GM19025 (cell line): ENCODE measurements around the gene ADPRS.
A peak's percentile ranks its signal among the peaks of the same experiment; 100 is the strongest.

Experiments
- ATAC-seq: cut with Tn5 transposase; IDR thresholded peaks from one replicate; pipeline ENCODE4 v1.9.1; 2021; ENCODE audit warnings: mild to moderate bottlenecking, low read depth, moderate library complexity; ENCODE audit not compliant: unreplicated experiment

Gene ADPRS, protein sequence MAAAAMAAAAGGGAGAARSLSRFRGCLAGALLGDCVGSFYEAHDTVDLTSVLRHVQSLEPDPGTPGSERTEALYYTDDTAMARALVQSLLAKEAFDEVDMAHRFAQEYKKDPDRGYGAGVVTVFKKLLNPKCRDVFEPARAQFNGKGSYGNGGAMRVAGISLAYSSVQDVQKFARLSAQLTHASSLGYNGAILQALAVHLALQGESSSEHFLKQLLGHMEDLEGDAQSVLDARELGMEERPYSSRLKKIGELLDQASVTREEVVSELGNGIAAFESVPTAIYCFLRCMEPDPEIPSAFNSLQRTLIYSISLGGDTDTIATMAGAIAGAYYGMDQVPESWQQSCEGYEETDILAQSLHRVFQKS

GRCh38 chr1:36088577-36089392 is at the start of gene ADPRS:
Gene ADPRS (plus strand): TSS chr1:36088892. CDS start chr1:36088905, 13 bp downstream.
- ATAC-seq = peak; percentile 79

DNA sequence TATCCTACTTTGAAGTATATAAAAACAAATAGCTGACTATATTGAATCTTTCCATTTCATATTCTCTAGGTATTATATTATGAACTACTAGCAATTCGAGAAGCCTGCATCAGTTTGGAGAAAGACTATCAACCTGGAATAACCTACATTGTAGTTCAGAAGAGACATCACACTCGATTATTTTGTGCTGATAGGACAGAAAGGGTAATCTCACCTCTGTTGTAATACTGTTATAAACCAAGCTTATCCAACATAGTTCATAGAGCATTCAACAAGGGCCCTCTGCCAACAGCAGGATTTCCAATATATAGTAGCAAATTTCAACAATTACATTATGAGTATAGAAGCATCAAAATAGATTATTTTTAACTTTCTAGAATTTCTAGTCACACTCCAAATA is 48.5 kb upstream of the ADPRS start:
- no peak for ATAC-seq

DNA sequence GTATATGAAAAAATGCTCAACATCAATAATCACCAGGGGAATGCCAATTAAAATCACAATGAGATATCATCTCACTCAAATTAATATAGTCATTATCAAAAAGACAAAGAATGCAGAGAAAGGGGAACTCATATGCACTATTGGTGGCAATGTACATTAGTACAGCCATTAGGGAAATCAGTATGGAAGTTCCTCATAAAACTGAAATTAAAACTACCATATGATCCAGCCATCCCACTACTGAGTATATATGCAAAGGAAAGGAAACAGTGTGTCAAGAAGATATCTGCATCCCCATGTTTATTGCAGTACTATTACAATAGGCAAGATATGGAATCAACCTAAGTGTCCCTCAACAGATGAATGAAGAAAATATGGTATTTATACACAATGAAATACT is 36.9 kb upstream of the ADPRS start:
- no peak for ATAC-seq

DNA sequence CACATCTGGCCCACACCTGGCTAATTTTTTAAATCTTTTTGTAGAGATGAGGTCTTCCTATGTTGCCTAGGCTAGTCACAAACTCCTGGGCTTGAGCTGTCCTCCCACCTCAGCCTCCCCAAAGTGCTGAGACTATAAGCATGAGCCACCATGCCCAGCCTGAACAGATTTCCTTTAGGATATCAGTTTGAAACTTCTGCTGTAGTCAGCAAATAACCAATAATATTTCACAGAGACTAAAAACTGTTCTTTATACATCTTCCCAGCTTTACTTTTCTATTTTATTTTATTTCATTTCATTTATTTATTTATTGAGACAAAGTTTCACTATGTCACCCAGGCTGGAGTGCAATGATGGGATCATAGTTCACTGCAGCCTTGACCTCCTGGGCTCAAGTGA is 34.7 kb upstream of the ADPRS start:
- ATAC-seq = no peak

DNA sequence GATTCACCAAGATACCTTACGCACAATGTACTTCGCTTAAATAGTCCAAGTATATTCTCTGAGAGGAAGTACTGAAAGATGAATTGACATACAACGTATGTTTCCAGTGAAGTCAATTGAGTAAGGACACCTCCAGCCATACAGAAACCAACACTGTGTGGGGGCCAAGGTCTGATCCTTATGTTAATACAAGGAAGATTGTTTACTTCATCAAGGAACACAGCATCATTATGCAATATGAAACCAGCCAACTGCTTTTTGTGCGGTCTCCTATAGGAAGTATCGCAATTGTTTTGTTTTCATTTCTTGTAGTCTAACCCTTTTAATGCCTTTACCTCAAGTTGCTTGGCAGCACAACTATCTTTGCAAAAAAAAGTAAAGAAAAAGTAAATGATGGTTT is 33.0 kb upstream of the ADPRS start:
- ATAC-seq = no peak

DNA sequence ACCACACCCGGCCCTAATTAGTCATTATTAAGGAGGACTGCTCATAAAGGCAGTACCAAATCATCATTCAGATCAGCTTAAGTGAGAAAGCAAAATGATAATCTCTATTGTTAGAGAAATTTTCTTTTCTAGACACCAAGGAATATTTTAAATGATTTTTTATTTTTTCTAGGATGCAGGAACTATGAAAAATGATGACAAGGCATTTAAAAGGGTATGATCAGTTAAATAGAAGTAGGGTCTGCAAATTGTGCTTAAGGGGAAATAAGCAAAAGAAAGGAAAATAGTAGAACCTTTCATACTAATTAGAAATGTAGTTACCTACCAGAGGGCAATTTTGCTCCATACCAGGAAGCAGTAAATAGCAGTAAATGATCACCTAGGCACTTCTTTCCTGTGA is 26.4 kb upstream of the ADPRS start:
- ATAC-seq = no peak

DNA sequence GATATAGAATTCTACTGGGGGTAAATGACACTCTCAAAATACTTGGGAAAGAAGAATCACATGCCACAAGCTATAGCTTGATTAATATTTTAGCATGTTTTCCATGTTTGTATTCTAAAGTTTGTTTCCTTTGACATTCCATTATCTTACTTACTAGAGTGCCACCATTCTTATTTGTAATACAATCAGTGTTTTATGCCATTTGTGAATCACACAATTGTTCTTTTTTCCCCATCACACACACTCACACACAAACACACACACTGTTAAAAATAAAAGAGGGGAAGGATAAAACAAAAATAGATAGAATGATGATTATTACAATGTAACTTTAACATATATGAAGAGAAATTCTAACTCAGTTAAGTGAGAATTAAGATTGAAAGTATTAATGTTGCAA is 20.8 kb upstream of the ADPRS start:
- no peak for ATAC-seq

DNA sequence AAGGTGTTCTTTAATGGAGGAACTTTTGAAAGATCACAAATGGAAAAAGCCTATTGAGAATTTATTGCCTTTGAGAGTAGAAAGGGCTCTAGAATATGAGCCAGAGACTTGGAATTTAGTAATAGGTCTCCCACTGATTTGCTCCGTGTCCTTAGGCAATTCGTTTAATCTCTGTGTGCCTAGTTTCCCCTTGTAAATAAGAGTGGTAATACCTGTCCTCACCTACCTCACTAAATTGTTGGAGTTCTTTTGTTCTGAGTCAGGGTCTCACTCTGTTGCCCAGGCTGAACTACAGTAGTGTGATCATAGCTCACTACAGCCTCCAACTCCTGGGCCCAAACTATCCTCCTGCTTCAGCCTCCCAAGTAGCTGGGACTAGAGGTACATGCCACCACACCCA is 19.8 kb upstream of the ADPRS start:
- ATAC-seq = no peak

DNA sequence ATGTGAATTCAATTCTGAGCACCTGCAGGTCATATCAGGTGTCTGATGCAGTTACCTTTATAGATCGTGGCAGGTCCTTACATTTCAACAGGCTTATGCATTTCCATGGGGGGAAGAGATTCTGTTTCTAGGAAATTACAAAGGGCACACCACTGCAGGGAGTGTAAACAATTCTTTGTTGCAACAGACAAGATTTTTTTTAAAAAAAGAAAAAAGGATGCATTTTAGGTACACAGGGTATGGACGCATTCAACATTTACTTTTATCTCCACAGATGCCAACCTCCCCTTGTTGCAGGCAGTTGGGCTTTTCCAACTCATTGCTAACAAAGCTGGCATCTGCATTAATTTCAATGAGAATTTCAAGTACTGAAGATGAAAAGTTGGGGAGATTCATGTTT is 18.3 kb upstream of the ADPRS start:
- no peak for ATAC-seq

GRCh38 chr1:36076979-36077573 is 11.6 kb upstream of the ADPRS start:
- ATAC-seq = no peak

DNA sequence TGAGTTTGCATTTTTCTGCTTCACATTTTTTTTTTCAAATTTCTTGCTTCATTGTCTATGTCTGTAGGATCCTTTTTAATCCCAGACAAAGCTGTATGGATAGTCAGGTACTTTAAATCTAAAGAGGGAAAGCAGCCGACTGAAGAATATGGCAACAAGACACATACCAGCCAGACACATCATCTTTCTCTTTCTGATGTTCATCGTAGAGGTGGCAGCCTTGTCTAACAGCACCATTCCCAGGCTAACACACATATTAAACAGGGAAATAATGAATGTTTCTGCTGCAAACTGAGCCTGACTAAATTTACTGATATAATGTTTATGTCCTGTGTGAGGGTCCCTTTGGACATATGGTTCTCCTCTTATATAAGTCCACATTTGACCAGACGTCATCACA is 8.5 kb upstream of the ADPRS start:
- no peak for ATAC-seq

DNA sequence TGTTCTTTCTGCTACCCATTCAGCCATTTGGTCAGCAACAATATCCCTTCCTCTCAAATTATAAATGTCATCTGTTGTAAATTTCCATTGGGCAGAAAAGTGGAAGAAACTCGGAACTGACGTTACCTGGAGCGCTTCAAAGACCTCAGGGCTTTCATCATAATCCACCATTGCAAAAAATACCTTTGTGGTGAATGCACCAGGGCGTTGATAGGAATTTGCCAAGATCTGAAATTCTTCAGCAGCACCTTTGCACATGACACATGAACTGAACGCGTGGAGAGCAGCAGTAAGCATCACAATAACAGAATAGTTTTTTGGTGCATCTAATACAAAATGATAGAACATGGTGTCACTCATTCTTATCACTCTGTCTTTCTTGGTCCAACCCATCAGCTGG is 7.9 kb upstream of the ADPRS start:
- no peak for ATAC-seq

- ATAC-seq = no peak
Observed at GRCh38 chr1:36081926-36082485, 6.7 kb upstream of the ADPRS start.

GRCh38 chr1:36083219-36083618 is 5.5 kb upstream of the ADPRS start:
- ATAC-seq = no peak

DNA sequence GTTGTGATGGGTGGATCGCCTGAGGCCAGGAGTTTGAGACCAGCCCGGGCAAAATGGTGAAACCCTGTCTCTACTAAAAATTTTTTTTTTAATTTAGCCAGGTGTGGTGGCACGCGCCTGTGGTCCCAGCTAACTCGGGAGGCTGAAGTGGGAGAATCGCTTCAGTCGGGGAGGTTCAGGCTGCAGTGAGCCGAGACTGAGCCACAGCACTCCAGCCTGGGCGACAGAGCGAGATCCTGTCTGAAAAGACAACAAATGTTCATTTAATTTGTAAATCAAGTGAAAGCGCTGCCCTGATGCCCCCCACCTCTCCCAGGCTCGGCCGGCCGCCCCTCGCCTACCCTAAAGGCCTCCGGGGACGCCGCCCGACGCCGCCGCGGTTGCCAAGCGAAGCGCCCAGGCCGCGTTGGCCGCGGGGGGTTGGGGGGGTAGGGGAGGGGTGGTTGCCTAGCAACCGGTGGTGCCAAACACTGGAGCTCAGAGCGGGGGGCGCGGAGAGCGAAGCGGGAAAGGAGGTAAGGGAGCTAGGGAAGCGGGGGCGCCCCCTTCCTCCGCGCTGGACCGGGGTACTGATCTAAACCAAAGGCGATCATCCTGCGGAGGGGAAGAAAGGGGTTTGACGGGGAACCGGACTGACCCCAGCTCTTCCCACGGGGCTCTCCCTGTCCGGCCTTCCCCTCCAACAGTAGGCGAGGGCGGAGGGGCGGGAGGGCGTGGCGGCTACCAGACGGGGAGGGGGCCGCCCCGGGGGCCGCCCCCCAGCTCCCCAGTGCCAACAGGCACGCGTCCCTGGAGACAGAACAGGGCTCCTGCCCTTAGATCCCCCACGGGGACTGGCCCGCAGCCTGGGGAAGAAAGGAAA is 4.8 kb upstream of the ADPRS start, which contains the start of gene TEKT2:
Gene TEKT2 (plus strand): TSS at position 460 of the 862 bp plus-strand sequence. CDS start 828 bp downstream, outside the sequence.
- ATAC-seq = no peak

GRCh38 chr1:36084497-36085115 is 4.1 kb upstream of the ADPRS start:
- no peak for ATAC-seq

DNA sequence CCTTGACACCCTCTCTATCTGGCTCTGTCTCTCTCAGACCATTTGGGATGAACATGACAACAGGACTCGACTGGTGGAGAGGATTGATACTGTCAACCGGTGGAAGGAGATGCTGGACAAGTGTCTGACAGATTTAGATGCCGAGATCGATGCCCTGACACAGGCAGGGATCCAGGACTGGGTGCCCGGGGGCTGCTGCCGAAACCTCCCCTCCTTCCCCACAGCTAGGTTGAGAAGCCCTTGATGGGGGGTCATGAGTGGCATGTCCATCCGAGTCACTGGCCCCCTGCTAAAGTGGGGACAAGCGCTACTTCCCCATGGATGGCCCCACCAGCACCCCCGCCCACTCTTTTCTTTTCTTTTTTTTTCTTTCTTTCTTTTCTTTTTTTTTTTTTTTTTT is 3.6 kb upstream of the ADPRS start:
- no peak for ATAC-seq

GRCh38 chr1:36085686-36086526 is 2.8 kb upstream of the ADPRS start:
- ATAC-seq = no peak
